HG03469 (cell line): Measurements from ENCODE around the gene ATG2B.
"Not testable (repeated sequence)": the region's sequence is repeated elsewhere in the genome, so short reads cannot be mapped to it uniquely, and the experiment has no call there.

Experiments
- ATAC-seq: cut with Tn5 transposase; IDR thresholded peaks from one replicate; pipeline ENCODE4 v1.9.1; 2021; ENCODE audit warnings: mild to moderate bottlenecking, moderate library complexity, moderate number of reproducible peaks; ENCODE audit not compliant: unreplicated experiment

The ATG2B gene

GRCh38 chr14:96383445-96383844 lies 20.3 kb upstream of the ATG2B start:
- ATAC-seq: no peak

DNA sequence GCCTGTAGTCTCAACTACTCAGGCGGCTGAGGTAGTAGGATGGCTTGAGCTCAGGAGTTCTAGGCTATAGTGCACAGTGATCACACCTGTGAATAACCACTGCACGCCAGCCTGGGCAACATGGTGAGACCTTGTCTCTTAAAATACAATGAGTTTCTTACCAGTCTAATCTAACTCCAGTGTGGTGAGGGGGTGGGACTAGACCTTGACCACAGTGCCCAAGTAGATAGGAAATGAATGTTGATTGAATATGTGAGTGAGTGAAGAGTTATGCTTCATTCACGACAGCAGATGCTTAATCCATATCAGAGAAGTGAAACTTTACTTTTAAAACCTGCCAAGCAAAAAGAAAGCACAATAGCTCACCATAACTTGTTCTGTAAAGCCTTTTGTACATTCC lies 17.6 kb upstream of the ATG2B start:
- peak; percentile 73 for ATAC-seq

DNA sequence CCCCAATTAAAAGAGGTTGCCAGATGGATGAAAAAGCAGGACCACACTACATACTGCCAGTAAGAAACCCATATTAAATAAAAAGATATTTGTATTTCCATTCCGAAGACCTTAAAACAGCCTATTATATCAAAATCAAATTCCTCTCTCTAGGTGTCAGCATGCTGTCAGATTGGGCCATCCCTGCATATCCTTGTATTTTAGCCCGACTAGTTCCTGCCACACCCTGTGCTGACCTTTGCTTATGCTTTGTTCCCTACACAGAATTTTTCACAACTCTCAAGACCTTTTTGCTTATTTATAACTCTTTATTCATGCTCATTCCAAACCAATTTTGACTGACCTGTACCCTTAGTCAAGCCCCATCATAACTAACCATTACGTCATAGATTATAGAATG lies 13.0 kb upstream of the ATG2B start:
- ATAC-seq: no peak

DNA sequence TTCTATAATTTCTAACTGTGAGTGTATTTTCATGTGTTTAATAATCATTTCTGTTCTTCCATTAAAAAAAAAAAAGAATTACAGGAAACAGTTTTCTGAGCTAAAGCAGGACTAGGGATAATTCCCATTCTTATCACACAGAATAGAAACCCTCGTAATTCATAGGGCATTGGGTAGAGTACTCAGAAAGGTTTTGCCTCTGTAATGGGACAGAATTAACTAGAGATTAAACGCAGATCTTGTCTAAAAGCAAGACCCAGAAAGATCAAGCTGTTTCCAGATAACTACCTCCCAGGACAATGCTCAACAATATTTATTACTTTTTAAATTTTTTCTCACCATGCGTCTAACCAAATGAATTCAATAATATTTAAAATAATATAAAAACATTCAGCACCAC lies 10.4 kb upstream of the ATG2B start:
- no peak for ATAC-seq

- ATAC-seq: no peak
These were observed 7.4 kb upstream of the ATG2B start for GRCh38 chr14:96370528-96370927.

DNA sequence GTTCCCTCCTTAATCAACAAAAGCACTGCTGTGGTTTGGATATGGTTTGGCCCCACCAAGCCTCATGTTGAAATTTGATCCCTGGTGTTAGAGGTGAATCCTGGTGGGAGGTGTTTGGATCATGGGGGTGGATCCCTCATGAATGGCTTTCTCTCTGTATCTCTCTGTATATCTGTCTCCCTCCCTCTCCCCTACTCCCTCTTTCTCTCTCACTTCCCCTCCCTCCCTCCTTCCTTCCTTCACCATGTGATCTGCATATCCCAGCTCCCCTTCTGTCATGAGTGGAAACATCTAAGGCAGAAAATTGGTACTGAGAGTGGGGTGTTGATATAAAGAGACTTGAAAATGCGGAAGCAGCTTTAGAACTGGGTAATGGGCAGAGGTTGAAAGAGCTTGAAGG lies 5.4 kb upstream of the ATG2B start:
- ATAC-seq: no peak

- ATAC-seq: no peak
These were observed 1.8 kb upstream of the ATG2B start for GRCh38 chr14:96364962-96365361.

DNA sequence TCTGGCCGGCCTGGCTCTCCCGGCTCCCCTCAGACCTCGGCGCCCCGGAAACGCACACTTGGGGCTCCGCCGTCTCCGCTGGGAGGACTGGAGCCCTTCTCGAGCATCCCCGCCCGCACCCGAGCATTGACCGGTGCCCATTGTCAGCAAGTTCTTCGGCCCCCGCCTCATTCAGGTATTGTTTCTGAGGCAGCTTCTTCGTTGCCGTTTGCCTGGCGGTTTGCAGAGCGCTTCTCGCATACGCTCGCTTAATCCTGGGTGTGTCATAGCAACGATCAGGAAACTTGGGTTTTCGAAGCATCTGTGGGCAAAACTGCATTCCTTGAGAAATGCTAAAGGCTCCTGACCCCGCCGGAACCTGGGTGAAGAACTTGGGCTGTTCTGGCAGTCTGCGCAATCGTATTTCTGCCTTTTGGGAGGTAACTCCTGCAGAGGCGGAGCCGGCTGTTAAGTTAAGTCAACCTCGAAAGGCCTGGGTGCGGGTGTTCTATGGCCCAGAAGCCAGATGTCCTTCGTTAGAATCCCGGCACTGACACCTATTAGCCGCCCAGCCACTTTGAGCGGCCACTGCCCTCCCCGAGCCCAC lies 703 bp upstream of the ATG2B start:
- ATAC-seq: no peak

DNA sequence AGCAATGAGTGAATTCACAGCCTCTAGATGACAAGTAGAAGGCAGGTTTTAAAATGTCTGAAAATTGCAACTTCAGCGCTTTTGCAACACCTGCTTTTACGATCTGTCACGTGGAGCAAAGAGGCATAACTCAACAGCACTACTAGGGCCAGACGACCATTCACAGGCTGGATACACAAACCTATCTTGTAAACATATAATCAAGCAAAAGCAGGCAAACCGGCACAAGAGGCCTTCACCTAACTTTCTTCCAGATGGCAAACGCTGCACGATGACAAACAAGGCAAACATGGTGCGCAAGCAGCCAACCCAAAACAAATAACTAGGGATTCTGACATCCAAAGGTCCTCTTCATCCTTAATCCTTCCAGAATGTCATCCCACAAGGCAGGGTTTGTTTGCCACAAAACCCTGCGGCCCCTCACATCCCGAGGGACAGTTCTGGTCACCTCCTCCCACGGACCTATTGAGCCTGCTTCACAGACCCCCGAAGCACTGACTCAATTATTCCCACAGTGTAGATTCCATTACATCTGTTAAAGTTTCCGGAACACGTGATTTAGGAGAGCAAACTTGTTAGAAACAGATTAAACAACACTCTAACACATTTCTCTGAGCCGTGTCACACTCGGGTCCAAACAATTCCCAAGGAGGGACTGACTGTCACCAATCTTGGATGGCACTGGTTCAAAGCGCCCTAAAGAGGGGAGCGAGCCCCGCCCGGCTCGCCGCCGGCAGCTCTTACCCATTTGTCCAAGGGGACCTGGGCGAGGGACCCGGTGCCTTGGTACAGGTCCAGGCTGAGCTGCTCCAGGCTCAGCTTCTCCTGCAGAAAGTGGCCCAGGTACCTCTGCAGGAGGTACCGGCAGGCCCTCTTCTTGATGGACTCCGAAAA lies 823 bp downstream of the ATG2B start:
- ATAC-seq: no peak

- ATAC-seq: no peak
These were observed 3.2 kb downstream of the ATG2B start for GRCh38 chr14:96359959-96360358.

- ATAC-seq: no peak
These were observed 5.9 kb downstream of the ATG2B start for GRCh38 chr14:96357216-96357615.

DNA sequence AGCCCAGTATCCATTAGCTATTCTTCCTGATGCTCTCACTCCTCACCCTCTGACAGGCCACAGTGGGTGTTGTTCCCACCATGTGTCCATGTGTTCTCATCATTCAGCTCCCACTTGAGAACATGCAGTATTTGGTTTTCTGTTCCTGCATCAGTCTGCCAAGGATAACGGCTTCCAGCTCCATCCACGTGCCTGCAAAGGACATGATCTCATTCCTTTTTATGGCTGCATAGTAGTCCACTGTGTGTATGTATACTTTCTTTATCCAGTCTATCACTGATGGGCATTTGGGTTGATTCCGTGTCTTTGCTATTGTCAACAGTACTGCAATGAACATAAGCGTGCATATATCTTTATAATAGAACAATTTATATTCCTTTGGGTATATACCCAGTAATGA lies 8.9 kb downstream of the ATG2B start:
- ATAC-seq: no peak

GRCh38 chr14:96352708-96353107 lies 10.4 kb downstream of the ATG2B start:
- ATAC-seq: no peak

DNA sequence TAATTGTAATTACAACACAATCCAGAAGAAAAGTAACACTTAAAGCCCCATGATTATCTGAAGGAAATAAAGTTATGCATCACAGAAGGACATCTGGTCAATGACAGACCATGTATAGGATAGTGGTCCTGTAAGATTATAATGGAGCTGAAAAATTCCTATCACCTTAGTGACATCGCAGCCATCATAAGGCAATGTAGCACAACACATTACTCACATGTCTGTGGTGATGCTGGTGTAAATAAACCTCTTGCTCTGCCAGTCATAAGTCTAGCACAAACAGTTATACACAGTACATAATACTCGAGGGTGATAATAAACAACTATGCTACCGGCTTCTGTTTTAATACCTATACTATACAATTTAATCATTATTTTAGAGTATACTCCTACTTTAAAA lies 11.2 kb downstream of the ATG2B start:
- ATAC-seq: no peak

- no peak for ATAC-seq
These were observed 13.7 kb downstream of the ATG2B start for GRCh38 chr14:96349286-96350075.

GRCh38 chr14:96347957-96348356 lies 15.2 kb downstream of the ATG2B start:
- not testable (repeated sequence) for ATAC-seq

- no peak for ATAC-seq
These were observed 17.5 kb downstream of the ATG2B start for GRCh38 chr14:96345669-96346068.

DNA sequence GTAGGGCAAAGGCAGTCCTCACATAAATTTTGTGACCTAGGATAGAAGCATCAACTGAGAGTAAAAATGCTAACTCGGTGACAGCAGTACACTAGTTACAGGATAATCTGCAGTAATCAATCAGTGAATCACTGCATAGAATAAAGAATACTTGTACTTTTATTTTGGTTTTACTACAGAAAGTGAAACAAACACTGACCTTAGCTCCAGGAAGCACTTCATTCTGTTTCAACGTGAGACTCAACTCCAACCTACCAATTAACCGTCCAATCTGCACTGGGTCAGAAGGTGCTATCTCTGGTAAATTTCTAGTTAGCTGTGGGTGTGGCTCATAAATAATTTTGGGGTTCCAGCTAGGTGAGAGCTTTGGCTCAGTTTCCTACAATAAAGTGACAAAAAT lies 21.8 kb downstream of the ATG2B start:
- ATAC-seq: no peak

DNA sequence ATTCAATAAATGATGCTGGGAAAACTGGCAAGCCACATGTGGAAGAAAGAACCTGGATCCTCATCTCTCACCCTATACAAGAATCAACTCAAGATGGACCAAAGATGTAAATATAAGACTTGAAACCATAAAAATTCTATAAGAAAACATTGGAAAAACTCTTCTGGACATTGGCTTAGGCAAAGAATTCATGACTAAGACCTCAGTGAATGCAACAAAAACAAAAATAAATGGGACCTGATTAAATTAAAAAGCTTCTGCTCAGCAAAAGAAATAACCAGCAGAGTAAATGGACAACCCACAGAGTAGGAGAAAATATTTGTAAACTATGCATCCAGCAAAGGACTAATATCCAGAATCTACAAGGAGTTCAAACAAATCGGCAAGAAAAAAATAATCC lies 24.6 kb downstream of the ATG2B start:
- no peak for ATAC-seq

- ATAC-seq: no peak
These were observed 38.9 kb downstream of the ATG2B start for GRCh38 chr14:96324219-96324618.

- ATAC-seq: no peak
These were observed 42.5 kb downstream of the ATG2B start for GRCh38 chr14:96320605-96321004.

DNA sequence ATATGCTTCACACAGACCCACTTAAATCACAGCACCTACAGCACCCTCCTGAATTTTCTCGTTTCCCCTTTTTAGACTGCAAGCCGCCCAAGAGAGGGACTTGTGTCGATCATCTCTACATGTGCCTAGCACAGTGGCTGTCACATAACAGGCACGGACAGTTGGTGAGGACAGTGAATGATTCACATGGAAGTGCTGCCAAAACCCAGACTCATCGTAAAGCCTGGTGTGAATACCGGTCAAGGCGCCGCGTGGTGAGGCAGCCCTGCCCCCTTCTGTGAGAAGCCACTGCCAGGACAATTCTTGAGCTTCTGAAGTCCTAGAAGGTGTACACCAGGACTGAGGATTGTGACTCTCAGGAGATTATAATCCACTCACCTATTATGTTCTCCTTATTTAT lies 44.3 kb downstream of the ATG2B start:
- ATAC-seq: no peak
